ENCODE data around the gene EFEMP2.

DNA sequence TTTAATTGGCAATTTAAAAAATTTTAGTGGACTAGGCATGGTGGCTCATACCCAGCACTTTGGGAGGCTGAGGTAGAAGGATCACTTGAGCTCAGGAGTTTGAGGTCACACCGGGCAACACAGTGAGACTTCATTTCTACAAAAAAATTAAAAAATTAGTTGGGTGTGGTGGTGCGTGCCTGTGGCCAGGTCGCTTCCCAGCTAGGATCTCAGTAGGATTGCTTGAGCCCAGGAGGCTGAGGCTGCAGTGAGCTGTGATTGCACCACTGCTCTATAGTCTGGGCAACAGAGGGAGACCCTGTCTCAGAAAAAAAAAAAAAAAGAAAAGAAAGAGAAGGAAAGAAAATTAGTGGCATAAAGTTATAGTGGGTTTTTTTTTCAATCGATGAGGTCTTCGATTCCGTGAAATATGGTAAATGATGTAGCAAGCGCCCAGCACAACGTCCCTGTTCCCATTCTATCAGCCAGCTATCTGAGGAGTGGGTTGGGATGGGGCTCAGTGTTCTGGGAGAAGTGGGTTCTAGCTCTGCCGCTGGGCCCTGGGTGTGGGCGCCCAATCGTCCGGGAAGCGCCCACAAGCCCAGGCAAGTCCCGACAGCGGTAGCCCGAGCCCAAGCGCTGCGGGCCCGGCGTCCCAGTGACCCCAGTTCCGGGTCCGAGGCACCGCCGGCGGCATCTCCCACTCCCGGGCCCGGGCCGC is 26.2 kb upstream of the EFEMP2 start:
- TF ChIP-seq EZH2phosphoT487 (IDR thresholded peaks at IDR 0.05; ENCODE audit: borderline replicate concordance, low read depth, low read length) (no peak), CTCF (conservative IDR thresholded peaks at IDR 0.05; ENCODE audit: low read length) (no peak)
